HepG2 (cell line): Measurements from ENCODE around the gene GON4L. TPM values are rescaled to one million over a fixed set of nuclear protein-coding genes. Genes with fewer than 3 reads are reported as not detected.

Experiments used
- CREB3 ChIP-seq: sonication (generic); formaldehyde crosslinking; IDR thresholded peaks from 2 replicates; pipeline ENCODE4 v1.5.0; 2020; ENCODE audit warnings: missing genetic modification reagents
- ELK4 ChIP-seq: sonication (generic); formaldehyde crosslinking; IDR thresholded peaks from 2 replicates; pipeline ENCODE4 v1.9.0; 2021; ENCODE audit warnings: missing genetic modification reagents, borderline replicate concordance
- HNF1B ChIP-seq: sonication (generic); formaldehyde crosslinking; IDR thresholded peaks from 2 replicates; pipeline ENCODE4 v1.5.1; 2020; ENCODE audit warnings: mild to moderate bottlenecking, moderate library complexity, missing genetic modification reagents
- JUND ChIP-seq: sonication (generic); formaldehyde crosslinking; IDR thresholded peaks from 2 replicates; pipeline ENCODE4 v1.8.0; 2022; ENCODE audit warnings: mild to moderate bottlenecking, missing genetic modification reagents
- MAZ ChIP-seq, 2 experiments: sonication (generic) in 1 of 2; formaldehyde crosslinking in 1 of 2; IDR thresholded peaks; 2 replicates each; pipeline versions ENCODE4 v1.5.0 to v1.6.1; 2012 to 2020; ENCODE audit warnings: low read depth in 2 of 2, mild to moderate bottlenecking in 2 of 2, borderline replicate concordance in 1 of 2, improper control_type of control experiment in 1 of 2, low read length in 1 of 2, missing genetic modification reagents in 1 of 2, moderate library complexity in 1 of 2
- NFIC ChIP-seq: IDR thresholded peaks from 2 replicates; pipeline ENCODE4 v1.6.1; 2012; ENCODE audit warnings: mild to moderate bottlenecking, low read length, inconsistent platforms
- PAWR ChIP-seq: sonication (generic); formaldehyde crosslinking; IDR thresholded peaks from 2 replicates; pipeline ENCODE4 v1.4.0; 2020; ENCODE audit warnings: missing genetic modification reagents, mild to moderate bottlenecking, borderline replicate concordance
- POLR2AphosphoS5 ChIP-seq: IDR thresholded peaks from 2 replicates; pipeline ENCODE4 v1.6.1; 2012; ENCODE audit warnings: low read depth, low read length
- PPARG ChIP-seq: conservative IDR thresholded peaks from 2 replicates; pipeline ENCODE4 v1.6.1; 2016; ENCODE audit warnings: missing biosample characterization, missing genetic modification reagents
- SKI ChIP-seq: fragments of 450-650 bp; IDR thresholded peaks from one replicate; pipeline ENCODE4 v1.6.1; 2018; ENCODE audit warnings: mild to moderate bottlenecking; ENCODE audit not compliant: partially characterized antibody
- SPEN ChIP-seq: sonication (generic); formaldehyde crosslinking; IDR thresholded peaks from 2 replicates; pipeline ENCODE4 v1.5.1; 2020; ENCODE audit warnings: low read depth, mild to moderate bottlenecking, missing genetic modification reagents
- TOE1 ChIP-seq: sonication (generic); formaldehyde crosslinking; IDR thresholded peaks from 2 replicates; pipeline ENCODE4 v1.4.0; 2020; ENCODE audit warnings: mild to moderate bottlenecking, missing genetic modification reagents
- ZBTB14 ChIP-seq: sonication (generic); formaldehyde crosslinking; IDR thresholded peaks from 2 replicates; pipeline ENCODE4 v1.4.0; 2020; ENCODE audit warnings: missing genetic modification reagents
- ZBTB21 ChIP-seq: sonication (generic); formaldehyde crosslinking; IDR thresholded peaks from 2 replicates; pipeline ENCODE4 v1.4.0; 2020; ENCODE audit warnings: missing genetic modification reagents
- ZBTB25 ChIP-seq: IDR thresholded peaks from 2 replicates; pipeline ENCODE4 v1.6.1; 2018; ENCODE audit warnings: missing genetic modification reagents
- ZFP90 ChIP-seq: sonication (generic); formaldehyde crosslinking; IDR thresholded peaks from 2 replicates; pipeline ENCODE4 v1.8.0; 2022; ENCODE audit warnings: missing genetic modification reagents, mild to moderate bottlenecking, inconsistent platforms, borderline replicate concordance
- ZNF496 ChIP-seq: sonication (generic); formaldehyde crosslinking; IDR thresholded peaks from 2 replicates; pipeline ENCODE4 v1.8.1; 2023; ENCODE audit warnings: mild to moderate bottlenecking, moderate library complexity, missing genetic modification reagents; ENCODE audit not compliant: insufficient replicate concordance
- ZNF556 ChIP-seq: sonication (generic); formaldehyde crosslinking; IDR thresholded peaks from 2 replicates; pipeline ENCODE4 v1.4.0; 2020; ENCODE audit warnings: mild to moderate bottlenecking, missing genetic modification reagents, borderline replicate concordance
- ZNF558 ChIP-seq: sonication (generic); formaldehyde crosslinking; IDR thresholded peaks from 2 replicates; pipeline ENCODE4 v1.9.0; 2022; ENCODE audit warnings: mild to moderate bottlenecking, missing genetic modification reagents, borderline replicate concordance
- ZNF563 ChIP-seq: sonication (generic); formaldehyde crosslinking; IDR thresholded peaks from 2 replicates; pipeline ENCODE4 v1.8.0; 2022; ENCODE audit warnings: mild to moderate bottlenecking, moderate library complexity, missing genetic modification reagents
- ZNF644 ChIP-seq: IDR thresholded peaks from 2 replicates; pipeline ENCODE4 v1.6.1; 2016; ENCODE audit warnings: low read depth
- ZNF768 ChIP-seq: sonication (generic); formaldehyde crosslinking; IDR thresholded peaks from 2 replicates; pipeline ENCODE4 v1.4.0; 2020; ENCODE audit warnings: missing genetic modification reagents
- polyA plus RNA-seq, 8 experiments: library from polyadenylated mRNA; depleted of rRNA in 3 of 8; stranded (reverse) in 7 of 8; unstranded in 1 of 8; fragments of >200 nt; fragmentation: Illumina TruSeq in 4 of 8; extraction: Trizol in 4 of 8; gene quantifications; 2 replicates each; pipeline versions ENCODE4 v1.2.1 to v1.2.3, GENCODE V29; 2011 to 2016; ENCODE audit warnings: low read depth in 4 of 8, missing spikeins in 1 of 8, mixed read lengths in 1 of 8; ENCODE audit not compliant: insufficient read depth in 1 of 8
- total RNA-seq, 5 experiments: library from RNA; depleted of rRNA; stranded (reverse); fragments of >200 nt; fragmentation: Illumina TruSeq; extraction: Trizol; gene quantifications; 2 replicates each; pipeline ENCODE4 v1.2.3, GENCODE V29; 2016; ENCODE audit warnings: low read depth in 1 of 5

GON4L gene
- total and polyA plus RNA-seq, 2 of the 13 experiments (the other 11 are each of a cell fraction or from before 2014, with no cell fraction given), result 14.6 to 19.6 TPM

- TF ChIP-seq NFIC (no peak), SKI (no peak), ZNF563 (no peak), ELK4 (CRISPR knock-in tag) (no peak), ZNF768 (CRISPR knock-in tag) (no peak), POLR2AphosphoS5 (peak; percentile 49), SPEN (CRISPR knock-in tag) (no peak), ZBTB21 (CRISPR knock-in tag) (no peak), HNF1B (CRISPR knock-in tag) (no peak), ZBTB25 (CRISPR knock-in tag) (peak; percentile 59; the same call in 1 of the 2 replicates), MAZ (IDR thresholded peaks at IDR 0.05; ENCODE audit: borderline replicate concordance, low read depth, low read length) (no peak), MAZ (CRISPR knock-in tag; IDR thresholded peaks at IDR 0.05; ENCODE audit: low read depth) (no peak), ZNF558 (CRISPR knock-in tag) (no peak), JUND (CRISPR knock-in tag) (no peak), CREB3 (CRISPR knock-in tag) (no peak), ZNF644 (no peak), ZBTB14 (CRISPR knock-in tag) (no peak), ZFP90 (CRISPR knock-in tag) (no peak), ZNF556 (CRISPR knock-in tag) (no peak), PAWR (CRISPR knock-in tag) (no peak), ZNF496 (CRISPR knock-in tag) (no peak), TOE1 (CRISPR knock-in tag) (peak; percentile 49; the same call in 1 of the 2 replicates), PPARG (CRISPR knock-in tag) (0 out of 2 replicates have a peak, but pooled peaks have one; percentile 16)
Measured at GRCh38 chr1:155859234-155859829, 2.3 kb upstream of the GON4L start, which contains the start of gene SYT11 (continued).
